Urothelium cell line (cell line): ENCODE measurements around the gene ZNF581.

Source experiments
- DNase-seq: peaks from one replicate; pipeline ENCODE4 v3.0.0; 2011; ENCODE audit warnings: low spot score, mixed read lengths
- FAIRE-seq: peaks from 2 replicates; lab custom pipeline; 2011; peaks lifted over from hg19 to GRCh38; lab: Jason Lieb, UNC

The ZNF581 gene

DNA sequence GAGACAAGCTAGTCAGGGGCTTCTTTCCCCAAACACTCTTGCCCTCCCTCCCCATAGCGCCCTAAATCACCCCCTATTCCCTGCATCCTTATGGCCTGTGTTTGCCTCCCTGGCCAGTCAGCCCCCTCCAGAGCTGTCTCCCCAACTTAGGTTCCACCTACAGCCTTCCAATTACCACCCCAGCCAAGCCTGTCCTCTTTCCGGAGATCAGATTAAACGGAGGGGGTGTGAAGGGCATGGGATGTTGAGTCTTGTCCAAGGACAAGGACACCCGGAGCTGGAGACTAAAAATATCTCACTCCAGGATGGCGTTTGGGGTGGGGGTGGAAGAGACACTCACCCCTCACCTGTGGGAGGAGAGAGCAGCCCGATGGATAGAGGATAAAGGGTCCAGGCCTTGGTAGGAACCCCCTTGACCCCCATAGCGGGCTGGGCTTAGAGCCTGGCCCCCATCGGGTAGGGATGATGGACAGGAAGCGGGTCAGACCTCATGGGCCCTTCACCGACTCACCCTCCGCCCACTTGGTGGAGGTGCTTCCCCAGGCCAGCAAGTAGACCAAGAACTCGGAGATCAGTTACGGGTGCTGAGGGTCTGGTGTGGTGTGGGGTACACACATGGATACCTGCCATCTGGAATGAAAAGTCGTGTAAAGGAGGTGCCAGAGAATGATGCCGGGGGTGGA, 32.0 kb upstream of the ZNF581 start:
- no peak for FAIRE-seq

DNA sequence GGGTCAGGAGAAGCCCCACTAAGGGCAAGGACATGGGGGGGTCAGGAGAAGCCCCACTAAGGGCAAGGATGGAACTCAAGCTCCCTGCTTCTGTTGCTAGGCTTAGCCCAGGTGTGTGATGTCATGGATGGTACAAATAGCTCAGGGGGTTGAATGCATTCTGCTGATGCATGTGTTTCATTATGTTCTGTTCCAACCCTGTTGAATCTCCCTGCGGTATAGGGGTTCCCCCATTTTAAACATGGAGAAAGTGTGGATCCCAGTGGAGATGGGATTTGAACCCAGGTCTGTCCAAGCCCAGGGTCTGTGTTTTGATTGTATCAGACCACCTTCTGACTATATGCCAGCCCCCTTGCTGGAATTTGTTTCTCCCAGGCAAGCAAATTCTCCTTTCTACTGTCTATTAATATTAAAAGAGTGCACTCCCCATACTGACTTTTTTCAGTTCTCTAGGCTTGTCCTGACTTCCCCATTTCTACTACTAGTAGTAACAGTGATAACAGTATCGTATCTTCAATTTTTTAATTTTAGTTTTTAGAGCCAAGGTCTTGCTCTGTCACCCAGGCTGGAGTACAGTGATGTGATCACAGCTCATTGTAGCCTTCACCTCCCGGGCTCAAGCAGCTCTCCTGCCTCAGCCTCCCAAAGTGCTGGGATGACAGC, 31.3 kb upstream of the ZNF581 start:
- no peak for FAIRE-seq
- DNase-seq, result no peak

More for the DNA sequence above, 32.0 kb upstream of the ZNF581 start:
- DNase-seq, result no peak

- FAIRE-seq, result no peak
- no peak for DNase-seq
These were observed 30.1 kb upstream of the ZNF581 start for GRCh38 chr19:55613396-55613795.

GRCh38 chr19:55613930-55614710, 29.3 kb upstream of the ZNF581 start:
- DNase-seq (no peak), FAIRE-seq (no peak)

DNA sequence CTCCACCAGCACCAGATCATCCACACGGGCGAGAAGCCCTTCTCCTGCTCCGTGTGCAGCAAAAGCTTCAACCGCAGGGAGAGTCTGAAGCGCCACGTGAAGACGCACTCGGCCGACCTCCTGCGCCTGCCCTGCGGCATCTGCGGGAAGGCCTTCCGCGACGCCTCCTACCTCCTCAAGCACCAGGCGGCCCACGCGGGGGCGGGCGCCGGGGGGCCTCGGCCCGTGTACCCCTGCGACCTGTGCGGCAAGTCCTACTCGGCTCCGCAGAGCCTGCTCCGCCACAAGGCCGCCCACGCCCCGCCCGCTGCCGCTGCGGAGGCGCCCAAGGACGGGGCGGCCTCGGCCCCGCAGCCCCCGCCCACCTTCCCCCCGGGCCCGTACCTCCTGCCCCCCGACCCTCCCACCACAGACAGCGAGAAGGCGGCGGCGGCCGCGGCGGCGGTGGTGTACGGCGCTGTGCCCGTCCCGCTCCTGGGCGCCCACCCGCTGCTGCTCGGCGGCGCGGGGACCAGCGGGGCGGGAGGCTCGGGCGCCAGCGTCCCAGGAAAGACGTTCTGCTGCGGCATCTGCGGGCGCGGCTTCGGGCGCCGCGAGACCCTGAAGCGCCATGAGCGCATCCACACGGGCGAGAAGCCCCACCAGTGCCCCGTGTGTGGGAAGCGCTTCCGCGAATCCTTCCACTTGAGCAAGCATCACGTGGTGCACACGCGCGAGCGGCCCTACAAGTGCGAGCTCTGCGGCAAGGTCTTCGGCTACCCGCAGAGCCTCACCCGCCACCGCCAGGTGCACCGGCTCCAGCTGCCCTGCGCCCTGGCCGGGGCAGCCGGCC, 28.5 kb upstream of the ZNF581 start:
- FAIRE-seq (no peak), DNase-seq (no peak)

- DNase-seq, result no peak
- FAIRE-seq, result no peak
These were observed 27.7 kb upstream of the ZNF581 start for GRCh38 chr19:55615543-55616394.

- FAIRE-seq (no peak), DNase-seq (no peak)
These were observed 27.0 kb upstream of the ZNF581 start for GRCh38 chr19:55616395-55616875.

- no peak for FAIRE-seq
- no peak for DNase-seq
These were observed 26.0 kb upstream of the ZNF581 start for GRCh38 chr19:55617426-55617825.

- DNase-seq, result no peak
- FAIRE-seq, result no peak
These were observed 25.0 kb upstream of the ZNF581 start for GRCh38 chr19:55618426-55618825.

GRCh38 chr19:55619286-55619685, 24.2 kb upstream of the ZNF581 start:
- DNase-seq (no peak), FAIRE-seq (no peak)

GRCh38 chr19:55620410-55621204, 22.8 kb upstream of the ZNF581 start:
- DNase-seq (no peak), FAIRE-seq (no peak)

- FAIRE-seq (no peak), DNase-seq (no peak)
These were observed 22.2 kb upstream of the ZNF581 start for GRCh38 chr19:55621205-55621672.

GRCh38 chr19:55621673-55622231, 21.7 kb upstream of the ZNF581 start:
- no peak for FAIRE-seq

DNA sequence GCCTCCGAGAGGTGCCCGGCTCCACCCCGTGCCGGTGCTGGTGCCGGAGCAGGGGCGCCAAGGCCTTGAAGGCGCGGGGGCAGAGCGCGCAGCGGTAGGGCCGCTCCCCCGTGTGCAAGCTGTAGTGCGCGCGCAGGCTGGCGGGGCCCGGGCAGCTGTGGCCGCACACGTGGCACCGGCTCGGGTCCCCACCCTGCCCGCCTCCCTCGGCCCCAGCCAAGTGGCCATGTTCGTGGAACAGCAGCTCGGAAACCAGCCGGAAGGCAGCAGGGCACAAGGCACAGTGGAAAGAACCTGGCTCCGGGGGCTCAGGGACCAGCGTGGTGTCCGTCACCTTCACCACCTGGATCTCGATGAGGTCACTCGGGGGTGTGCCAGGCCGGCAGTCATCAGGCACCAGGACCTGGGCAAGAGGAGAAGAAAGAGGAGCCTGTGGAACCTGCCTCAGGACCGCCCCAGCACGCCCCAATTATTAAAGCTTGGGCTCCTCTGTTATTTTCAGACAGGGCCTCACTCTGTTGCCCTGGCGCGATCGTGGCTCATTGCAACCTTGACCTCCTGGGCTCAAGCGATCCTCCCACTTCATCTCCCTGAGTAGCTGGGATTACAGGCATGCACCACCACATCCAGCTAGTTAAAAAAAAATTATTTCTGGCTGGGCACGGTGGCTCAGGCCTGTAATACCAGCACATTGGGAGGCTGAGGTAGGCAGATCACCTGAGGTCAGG, 21.0 kb upstream of the ZNF581 start:
- no peak for FAIRE-seq
- DNase-seq, result no peak

More at GRCh38 chr19:55621673-55622231, 21.7 kb upstream of the ZNF581 start:
- DNase-seq, result no peak

DNA sequence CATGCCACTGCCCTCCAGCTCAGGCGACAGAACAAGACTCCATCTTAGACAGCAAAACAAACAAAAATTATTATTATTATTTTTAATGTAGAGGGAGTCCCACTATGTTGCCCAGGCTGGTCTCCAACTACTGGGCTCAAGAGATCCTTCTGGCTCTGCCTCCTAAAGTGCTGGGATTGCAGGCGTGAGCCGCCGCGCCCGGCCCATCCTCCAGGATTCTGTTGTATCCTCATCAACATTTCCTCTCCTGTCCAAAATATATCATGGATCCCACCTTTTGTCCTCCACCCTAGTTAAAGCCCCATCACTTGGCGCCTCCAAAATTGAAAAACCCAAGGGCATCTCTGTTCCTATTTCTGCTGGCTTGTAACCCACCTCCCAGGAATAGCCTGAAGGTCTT, 20.3 kb upstream of the ZNF581 start:
- DNase-seq (no peak), FAIRE-seq (no peak)

DNA sequence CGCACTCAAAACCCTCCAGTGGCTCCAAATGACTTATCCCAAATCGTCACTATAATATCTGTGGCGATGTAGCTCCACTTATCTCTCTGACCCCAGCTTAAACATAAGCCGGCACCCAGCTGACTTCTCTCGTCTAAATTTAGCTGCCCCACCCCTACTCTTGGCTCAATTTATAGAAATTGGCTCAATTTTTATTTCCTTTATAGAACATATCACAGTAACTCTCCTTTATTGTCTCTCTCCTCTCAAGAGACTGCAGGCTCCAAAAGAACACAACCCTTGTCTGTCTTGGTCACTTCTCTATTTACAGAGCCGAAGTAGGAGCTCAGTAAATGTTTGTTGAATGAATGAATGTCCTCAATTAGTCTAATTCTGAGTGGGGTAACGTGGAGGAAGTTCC, 19.9 kb upstream of the ZNF581 start:
- no peak for FAIRE-seq
- no peak for DNase-seq

DNA sequence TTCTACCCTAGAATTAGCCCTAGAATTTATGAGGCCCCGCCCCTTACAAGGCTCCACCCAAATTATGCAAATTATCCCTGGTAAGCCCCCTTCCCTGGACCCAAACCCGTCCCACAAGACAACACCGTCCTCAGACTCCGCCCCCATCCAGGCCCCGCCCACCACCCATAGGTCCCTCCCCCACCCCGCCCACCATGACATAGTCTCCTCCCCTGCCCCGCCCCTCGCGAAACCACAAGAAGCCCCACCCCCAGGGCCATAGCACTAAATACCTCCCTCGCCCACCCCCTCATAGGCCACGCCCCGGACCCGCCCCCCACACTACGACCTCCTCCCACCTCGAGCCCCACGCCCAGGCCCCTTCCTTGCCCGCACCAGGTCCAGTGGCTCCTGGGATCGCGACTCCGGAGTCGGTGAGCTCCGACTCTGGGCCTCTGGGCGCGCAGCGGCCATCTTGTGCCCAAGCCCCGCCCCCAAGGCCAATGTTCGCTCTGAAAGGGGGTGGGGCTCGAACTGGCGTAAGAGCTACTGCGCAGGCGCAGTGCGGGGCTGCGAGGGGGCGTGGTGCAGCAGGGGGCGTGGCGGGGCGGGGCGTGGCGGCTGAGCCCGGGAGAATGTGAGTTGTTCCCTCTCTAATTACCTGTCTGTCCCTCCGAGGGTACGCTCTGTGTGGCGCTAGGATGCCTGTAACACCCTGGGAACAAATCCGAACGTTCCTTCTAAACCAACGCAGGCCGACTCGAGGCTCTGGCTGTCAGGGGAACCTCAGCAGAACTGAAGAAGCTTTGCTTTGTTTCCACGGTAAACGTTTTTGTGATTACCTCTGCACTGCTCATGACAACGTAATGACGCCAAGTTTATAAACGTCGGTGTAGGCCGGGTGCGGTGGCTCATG, 19.1 kb upstream of the ZNF581 start, which contains the start of gene ZNF784:
Gene ZNF784, minus strand, starts transcription at position 458 of the 895 bp plus-strand sequence. Its CDS starts 5 bp downstream, at position 453.
- peak; percentile 91 for FAIRE-seq
- peak; percentile 91 for DNase-seq
